T-helper 9 cell (primary cell): ENCODE data around the gene CCDC85C.
A peak's percentile ranks its signal among the peaks of the same experiment; 100 is the strongest.
"Not testable (repeated sequence)": the region's sequence is repeated elsewhere in the genome, so short reads cannot be mapped to it uniquely, and the experiment has no call there.

Source experiments
- DNase-seq: peaks from one replicate; pipeline ENCODE4 v3.0.0-alpha.2; 2020
- total RNA-seq, 2 donors: gene quantifications; one replicate each; lab custom pipeline; 2026; lab: John Stamatoyannopoulos, UW

Gene CCDC85C
- 14.2 to 20.6 reads per million in 2 donors for total RNA-seq

DNA sequence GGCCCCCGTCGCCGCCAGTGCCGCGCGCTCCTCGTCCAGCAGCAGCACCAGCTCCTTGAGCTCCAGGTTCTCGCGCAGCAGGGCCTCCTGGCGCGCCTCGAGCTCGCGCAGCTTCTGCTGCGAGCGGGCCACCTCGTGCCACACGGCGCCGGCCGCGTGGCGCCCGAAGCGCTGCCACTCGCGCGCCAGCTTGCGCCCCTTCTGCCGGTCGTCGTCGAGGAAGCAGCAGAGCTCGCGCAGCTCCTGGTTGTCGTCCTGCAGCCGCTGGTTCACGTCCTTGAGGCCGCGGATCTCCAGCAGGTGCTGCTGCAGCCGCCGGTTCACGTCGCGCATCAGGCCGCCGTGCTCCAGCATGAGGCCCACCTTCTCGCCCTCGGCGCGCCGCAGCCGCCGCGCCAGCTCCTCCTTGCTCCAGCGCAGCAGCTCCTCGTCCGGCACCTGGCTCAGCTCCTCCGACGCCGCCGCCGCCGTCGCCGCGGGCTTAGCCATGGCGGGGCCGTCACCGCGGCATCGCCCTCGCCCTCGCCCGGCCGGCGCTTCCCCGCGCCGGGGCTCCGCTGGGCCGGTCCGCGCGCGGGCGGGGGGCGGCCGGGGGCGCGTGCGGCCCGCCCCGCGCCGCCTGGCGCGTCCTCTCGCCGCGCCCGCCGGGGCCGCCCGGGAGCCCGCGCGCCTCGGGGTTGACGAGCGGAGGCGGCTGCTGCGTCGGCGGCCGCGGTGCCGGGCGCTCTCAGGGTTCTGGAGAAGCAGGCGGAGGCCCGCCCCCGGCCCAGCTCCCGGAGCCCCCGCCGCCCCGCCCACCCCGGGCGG, at the start of gene CCDC85C:
Gene CCDC85C, minus strand, starts transcription at position 737 of the 807 bp plus-strand sequence. Its CDS starts 248 bp downstream, at position 489.
- DNase-seq = peak; percentile 41

DNA sequence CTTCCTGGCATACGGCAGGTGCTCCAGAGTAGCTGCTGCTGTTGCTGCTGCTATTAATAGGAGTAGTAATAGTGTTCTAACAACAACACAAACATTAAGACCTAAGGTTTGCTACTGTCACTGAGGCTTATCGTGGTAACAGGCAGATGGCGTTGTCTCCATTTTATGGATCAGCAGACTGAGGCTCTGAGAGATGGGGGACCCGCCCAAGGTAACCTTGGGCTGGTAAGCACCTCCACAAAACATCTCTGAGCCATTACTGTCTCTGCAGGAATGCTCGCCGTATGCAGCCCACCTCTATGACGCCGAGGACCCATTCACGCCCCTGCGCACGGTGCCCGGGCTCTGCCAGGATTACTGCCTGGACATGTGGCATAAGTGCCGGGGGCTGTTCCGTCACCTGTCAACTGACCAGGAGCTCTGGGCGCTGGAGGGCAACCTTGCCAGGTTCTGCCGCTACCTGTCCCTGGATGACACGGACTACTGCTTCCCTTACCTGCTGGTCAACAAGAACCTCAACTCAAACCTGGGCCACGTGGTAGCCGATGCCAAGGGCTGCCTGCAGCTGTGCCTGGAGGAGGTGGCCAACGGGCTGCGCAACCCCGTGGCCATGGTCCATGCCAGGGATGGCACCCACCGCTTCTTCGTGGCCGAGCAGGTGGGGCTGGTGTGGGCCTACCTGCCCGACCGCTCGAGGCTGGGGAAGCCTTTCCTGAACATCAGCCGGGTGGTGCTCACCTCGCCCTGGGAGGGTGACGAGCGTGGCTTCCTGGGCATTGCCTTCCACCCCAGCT, 48.1 kb upstream of the CCDC85C start:
- no peak for DNase-seq

DNA sequence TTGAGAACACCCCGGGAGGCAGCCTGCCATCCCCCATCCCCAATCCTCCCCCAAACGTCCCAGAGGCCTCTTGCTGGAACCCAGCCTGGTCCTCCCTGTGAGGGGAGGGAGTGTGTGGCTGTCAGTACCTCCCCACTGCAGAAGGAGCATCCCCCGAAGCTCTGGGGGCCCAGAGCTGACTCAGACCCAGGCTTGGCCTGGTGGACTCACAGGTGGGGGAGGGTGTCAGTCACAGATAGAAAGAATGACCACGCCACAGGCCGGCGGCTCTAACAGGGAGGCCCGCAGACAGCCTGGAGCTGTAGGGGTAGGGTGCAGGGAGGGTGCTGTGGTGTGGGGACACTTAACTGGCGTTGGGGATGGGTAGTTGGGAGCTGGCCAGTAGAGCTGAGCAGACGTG, 46.2 kb upstream of the CCDC85C start:
- no peak for DNase-seq

DNA sequence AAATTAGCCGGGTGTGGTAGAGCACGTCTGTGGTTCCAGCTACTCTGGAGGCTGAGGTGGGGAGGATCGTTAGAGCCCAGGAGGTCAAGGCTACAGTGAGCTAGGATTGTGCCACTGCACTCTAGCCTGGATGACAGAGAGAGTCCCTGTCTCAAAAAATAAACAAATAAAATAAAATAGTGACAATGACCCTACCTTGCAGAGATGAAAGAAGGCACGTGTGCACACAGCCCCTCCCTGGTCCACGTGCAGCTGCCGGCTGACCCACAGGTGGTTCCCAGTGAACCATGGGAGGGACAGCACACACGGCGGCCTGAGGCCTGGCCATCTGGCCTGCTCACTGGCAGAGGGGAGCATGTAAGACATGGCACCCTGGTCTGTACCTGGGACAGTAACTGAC, 45.6 kb upstream of the CCDC85C start:
- DNase-seq = no peak

DNA sequence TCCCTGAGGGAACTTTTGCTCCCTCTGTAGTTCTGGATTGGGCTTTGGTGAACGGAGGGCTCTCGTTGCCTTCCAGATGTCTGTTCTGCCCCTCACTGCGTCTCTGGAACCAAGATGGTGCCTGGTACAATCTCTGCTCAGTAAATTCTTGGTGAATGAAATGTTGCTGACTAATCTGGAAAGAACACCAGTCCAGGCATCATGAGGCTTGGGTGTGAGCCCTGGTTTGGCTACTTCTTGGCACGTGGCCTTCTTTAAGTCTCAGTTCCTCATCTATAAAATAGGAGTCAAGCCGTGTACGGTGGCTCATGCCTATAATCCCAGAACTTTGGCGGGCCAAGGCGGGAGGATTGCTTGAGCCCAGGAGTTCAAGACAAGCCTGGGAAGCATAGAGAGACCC, 45.2 kb upstream of the CCDC85C start:
- no peak for DNase-seq

DNA sequence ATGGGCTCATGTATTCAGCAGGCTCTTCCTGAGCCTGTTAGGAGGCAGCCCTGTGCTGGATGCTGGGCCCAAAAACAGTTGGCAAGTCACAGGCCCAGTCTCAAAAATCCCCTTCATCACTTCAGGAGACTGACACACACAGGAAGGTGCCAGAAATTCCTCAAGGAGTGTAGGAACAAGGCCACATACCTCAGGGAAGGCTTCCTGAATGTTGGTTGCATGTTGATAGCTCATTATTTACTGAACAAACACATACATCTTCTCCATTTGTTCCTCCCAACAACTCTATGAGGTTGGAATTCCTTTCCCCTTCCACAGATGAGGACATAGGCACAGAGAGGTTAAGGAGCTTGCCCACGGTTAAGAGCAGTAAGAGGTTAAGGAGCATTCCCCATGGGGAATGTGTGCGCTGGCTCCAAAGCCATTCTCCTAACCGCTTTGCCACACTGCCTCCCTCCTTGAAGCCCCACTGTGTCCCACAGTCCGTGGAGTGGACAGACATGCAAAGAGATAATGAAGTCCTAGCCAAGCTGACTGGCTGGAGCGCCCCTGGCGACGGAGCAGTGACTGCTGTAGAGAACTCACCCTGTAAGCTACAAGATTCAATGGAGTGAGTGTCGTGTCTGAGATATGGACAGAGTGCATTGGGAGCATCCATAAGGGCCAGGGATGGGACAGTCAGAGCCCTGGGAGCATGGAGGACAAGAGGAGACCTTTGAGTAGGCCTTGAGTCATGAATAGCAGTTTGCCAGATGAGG, 44.2 kb upstream of the CCDC85C start:
- no peak for DNase-seq

DNA sequence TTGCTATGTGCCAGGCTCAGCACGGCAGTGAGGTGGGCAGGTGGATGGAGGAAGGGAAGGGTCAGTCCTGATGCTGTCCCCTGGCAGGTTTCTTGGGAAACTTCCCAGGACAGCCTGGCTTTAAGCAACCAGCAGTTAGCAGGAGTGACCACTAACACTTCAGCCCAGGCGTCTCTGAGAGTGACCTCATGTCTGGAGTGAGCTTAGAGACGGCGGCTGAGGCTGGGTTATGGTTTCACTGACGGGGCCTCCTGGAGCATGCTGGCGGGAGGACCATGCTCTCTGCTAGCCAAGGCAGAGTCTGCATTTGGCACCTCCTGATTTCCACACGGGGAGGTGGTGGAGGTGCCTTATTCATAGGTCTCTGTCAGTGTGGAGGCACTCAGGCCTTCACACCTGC, 43.4 kb upstream of the CCDC85C start:
- no peak for DNase-seq

DNA sequence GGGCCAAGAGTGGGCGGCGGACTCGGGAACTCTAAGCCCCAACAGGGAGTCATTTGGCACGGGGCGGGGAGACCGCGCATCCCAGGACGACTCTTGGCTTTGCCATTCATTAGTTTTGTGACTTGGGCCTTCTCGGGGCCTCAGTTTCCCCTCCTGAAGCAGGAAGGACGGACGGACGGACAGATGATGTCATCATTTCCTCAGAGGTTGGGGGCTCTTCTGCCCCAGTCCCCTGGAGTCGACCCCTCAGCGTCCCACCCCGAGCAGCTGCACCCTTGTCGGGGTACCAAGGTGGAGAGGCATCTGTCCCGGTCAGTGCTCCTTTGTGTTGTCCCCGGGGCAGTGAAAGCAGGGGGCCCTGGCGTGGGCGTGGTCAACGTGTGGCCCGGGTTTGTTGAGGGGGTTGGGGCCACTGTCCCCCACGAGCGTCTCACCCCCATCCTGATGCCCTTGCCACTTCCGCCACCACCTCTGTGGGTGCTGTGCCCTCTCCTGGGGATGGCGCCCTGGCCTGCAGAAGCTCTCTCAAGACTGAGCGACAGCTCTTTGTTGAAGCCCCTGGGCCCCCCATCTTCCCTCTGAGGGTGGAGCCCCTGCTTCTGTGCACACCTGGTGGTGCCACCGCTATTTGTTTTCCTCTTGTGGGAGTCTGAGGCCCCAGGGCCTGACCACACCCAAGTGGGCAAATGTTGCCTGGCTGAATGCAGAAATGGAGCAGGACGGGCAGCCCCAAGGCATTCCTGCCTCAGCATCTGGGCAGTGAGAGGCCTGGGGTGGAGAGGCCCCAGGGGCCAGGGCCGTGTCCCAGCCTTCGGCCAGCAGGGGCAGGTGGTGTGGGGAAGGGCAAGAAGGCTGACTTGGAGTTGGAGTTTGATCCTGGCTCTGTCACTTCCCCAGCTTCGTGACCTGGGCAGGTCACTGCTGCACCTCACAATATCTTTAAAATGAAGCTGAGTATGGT, 41.8 kb upstream of the CCDC85C start:
- DNase-seq = no peak

DNA sequence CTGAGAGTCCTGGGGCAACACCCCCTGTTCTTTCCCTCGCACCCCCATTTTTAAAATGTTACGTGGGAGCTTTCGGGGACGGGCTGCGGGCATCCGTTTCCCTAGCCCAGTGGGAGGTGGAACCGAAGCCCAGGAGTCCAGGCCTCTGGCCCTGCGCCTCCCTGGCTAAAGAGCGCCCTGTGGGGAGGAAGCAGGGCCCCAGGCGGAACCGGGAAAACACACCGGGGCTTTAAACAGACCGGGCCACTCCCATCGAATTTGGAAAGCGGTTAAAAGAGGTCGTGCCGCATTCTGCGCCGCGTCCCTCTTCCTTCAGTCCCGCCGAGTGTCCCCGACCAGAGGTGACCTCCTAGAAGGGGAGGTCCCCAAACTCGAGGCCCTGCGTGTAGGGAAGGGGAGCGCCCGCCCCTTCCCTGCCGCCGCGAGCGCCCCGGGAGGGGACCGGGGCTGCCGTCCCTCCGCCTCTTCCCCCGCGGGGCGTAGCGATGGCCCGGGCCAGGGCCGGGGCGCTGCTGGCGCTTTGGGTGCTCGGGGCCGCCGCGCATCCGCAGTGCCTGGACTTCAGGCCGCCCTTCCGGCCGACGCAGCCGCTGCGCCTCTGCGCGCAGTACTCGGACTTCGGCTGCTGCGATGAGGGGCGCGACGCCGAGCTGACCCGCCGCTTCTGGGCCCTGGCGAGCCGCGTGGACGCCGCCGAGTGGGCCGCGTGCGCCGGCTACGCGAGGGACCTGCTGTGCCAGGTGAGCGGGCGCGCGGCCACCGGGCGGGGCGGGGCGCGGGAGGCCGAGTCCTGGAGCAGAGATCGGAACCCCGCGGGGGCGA, 40.9 kb upstream of the CCDC85C start, which contains the start of gene HHIPL1:
Gene HHIPL1, plus strand, starts transcription at position 407 of the 822 bp plus-strand sequence. Its CDS starts 79 bp downstream, at position 486.
- no peak for DNase-seq

DNA sequence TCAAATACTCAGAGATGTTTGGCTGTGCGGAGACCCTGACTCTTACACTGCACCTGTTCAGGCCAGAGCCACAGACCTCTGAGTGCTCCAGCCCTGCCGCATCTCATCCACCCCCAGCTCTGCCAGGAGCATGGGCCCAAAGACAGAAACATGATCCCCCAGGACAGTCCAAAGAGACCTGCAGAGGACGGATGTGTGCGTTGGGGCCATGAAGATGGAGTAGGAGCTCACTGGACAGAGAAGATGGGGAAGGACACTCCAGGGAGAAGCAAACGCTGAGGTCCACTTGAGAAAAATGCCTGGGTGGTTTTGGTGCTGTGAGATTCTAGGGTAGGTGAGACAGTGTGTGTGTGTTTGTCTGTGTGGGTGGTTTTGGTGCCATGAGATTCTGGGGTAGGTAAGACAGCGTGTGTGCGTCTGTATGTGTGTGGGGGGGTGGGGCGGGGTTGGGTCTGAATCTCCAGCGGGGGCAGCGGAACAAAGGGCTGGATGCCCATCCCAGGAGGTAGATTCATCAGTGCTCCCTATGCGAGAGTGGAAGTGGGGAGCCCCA, 40.1 kb upstream of the CCDC85C start:
- DNase-seq = no peak

DNA sequence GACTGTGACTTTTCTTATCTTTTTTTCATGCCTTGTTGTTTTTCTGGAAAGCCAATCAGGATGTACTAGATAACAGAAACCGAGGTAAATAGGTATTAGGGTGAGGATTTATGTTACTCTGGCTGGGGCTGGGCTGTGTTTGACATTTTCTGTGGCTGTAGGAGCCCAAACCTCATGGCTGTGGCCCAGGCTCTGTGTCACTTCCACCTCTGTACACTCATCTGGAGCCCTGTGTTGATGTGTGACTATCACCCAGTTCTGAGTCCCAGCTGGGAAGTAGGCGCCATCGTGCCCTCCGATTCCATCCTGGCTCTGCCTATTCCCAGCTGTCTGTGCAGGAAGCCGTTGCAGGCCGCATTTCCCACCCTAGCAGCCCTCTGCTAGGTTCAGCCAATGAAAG, 39.3 kb upstream of the CCDC85C start:
- no peak for DNase-seq

DNA sequence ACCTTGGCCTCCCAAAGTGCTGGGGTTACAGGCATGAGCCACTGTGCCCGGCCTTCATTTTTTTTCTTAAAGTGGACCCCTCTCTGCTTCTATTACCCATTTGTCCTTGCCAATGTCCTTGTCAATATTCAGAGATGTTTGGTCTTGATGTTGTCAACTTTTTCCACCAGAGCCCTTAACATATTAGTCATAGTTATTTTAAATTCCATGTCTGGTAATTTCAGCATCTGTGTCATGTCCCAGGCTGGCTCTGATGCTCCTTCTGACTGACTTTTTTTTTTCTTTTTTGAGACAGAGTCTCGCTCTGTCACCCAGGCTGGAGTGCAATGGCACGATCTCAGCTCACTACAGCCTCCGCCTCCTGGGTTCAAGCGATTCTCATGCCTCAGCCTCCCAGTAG, 38.8 kb upstream of the CCDC85C start:
- not testable (repeated sequence) for DNase-seq

DNA sequence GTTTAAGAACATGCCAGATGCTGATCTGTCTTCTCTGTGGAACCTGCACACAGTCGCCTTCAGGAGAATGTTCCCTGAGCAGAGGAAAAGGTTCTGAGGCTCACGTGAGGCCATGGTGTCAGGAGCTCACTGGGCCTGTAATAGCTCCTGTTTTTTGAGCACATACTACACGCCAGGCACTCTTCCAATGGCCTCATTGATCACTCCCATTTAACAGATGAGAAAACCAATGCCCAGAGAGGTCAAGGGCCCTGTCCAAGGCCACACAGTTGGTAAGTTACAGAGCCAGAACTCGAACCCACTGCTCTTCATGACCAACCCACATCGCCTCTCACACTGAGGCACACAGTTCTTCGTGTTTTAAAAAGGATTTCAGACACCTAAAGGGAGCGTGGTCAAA, 33.6 kb upstream of the CCDC85C start:
- DNase-seq = no peak

DNA sequence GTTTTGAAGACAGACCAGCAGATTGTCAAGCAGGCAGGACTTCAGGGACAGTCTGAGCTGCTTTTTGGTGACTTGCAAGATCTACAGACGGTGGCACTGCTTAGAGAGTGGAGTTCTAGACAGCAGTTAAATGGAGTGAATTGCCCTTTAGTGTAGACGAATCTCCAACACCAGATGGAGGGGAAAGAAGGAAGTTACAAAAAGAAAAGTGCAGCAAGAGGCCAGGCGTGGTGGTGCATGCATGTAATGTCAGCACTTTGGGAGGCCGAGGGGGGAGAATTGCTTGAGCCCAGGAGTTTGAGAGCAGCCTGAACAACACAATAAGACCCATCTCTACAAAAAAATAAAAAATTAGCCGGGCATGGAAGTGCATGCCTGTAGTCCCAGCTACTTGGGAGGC, 32.5 kb upstream of the CCDC85C start:
- no peak for DNase-seq

DNA sequence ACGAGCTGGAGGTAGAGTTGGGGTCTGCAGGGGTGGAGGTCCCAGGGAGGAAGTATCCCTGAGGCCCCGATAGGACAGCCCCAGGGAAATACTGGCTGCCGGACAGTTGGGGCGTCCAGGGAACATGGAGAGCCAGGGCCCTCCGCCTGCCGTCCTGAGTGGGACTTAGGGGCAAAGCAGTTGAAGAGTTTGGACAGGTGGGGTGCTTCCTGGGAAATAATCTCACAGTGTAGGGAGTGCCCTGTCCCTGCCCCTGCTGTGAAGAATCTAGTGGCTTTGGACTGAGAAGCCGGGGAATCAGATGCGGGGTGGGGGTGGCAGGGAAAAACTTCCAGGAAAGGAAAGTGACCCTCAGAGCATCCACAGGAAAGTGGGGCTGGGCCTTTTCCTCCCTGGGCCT, 31.1 kb upstream of the CCDC85C start:
- no peak for DNase-seq

DNA sequence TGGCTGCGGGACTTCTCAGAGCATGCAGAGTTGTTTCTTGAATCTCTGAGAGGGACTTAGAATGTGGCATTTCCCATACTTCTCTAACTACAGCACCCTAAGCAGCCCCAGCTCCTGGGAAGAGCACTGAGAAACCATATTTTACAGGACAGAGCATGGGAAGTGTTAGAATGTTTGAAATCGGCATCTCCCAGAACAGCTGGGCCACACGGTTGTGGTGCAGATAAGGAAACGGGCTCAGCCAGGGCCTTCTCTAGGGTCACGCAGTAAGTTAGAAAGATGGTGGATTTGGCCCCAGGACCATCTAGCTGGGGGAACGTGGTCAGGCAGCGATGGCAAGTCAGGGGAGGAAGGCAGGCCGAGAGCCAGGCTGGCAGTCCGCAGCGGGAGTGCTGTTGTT, 30.4 kb upstream of the CCDC85C start:
- no peak for DNase-seq

DNA sequence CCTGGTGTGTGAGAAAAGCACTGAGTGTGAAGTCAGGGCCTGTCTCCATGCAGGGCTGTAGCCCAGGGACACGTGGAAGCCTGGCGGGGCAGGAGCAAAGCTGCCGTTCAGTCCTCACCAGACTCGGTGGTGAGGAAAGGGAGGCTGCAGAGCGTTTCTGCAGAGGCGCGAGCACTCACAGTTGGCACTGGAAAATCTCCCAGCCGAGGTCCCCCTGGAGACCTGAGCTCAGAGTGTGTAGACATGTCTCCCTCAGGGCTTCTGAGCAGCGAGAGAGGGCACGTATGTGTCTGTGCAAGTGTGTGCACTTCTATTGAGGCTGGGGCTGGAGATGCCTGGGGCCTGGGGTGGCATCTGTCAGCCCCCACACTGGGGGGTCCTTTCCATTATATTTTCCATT, 29.9 kb upstream of the CCDC85C start:
- no peak for DNase-seq

DNA sequence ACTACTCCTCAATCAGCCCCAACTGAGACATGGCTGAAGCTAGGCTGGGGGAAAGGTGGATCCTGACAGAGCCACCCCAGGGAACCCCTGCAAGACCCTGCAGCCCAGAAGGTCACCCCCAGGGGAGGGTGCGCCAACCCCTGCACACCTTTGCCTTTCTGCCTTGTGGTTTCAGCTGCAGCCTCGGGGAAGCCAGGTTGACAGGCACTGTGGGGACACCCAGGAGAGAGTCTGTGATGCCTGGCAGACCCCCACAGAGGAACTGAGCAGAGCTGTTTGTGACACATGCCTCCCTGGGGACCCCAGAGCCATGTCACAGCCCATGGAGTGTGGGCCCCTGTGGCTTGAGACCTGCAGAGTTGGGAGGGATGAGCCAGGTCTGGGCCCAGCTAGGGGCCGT, 29.1 kb upstream of the CCDC85C start:
- DNase-seq = no peak

DNA sequence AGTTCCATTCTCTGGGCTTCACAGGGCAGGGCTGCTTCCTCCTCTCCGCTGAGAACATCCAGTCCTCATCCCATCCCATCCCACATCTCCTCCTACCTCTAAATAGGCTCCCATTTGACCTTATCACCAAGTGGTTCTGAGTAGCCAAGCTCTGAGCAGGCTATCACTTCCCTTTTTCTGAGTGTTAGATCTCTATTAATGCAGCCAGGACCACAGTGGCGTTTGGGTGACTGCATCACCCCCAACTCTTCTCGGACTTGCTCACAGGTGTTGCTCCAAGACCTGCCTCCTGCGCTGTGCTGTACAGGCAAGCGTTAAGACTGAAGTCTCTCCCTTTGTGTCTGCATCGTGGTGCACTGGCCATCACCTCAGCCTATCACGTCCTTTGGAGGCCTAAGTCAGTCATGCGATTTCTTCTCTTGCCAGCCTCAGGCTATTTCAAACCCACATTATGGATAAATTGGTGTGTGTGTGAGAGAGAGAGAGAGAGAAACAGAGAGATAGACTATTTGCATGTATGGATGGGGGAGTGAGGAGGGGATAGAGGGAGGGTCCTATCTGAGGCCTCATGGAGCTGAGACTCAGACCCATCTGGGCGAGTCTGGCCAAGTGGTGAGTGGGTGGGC, 28.5 kb upstream of the CCDC85C start:
- no peak for DNase-seq

DNA sequence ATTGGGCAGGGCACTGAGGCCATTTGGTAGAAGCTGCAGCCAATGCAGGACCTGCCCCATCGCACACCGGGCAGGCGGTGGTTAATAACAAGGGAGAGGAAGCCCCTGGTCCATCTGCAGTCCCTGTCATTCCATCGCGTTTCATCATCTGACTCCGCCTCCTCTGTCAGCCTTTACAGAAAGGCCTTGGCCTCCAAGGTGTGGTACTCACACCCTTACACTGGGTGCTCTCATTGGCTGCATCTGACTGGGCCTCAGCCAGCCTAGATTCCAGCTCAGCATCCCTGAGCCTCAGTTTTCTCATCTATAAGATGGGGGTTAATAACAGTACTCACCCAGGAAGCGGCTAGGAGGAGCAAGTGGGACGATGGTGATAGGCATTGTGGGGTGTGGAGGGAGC, 26.2 kb upstream of the CCDC85C start:
- DNase-seq = no peak
